ENCODE measurements around the gene METAP2.

METAP2 gene

GRCh38 chr12:95445884-95446505 lies 28.0 kb upstream of the METAP2 start:
- TF ChIP-seq SIN3A (IDR thresholded peaks at IDR 0.05; ENCODE audit: borderline replicate concordance, insufficient read depth, low read length) = no peak
- no peak for TF ChIP-seq POLR2AphosphoS5 (IDR thresholded peaks at IDR 0.05; ENCODE audit: low read depth, low read length)
- TF ChIP-seq REST (IDR thresholded peaks at IDR 0.05; ENCODE audit: insufficient read depth in 1 of 2, low read depth in 2 of 2, low read length in 2 of 2) = no peak
- TF ChIP-seq FOXP2 (optimal IDR thresholded peaks at IDR 0.05; ENCODE audit: borderline replicate concordance, extremely low read depth, extremely low read length, insufficient read depth) = no peak
- no peak for TF ChIP-seq TAF1 (IDR thresholded peaks at IDR 0.05; ENCODE audit: borderline replicate concordance, insufficient read depth, low read length)

GRCh38 chr12:95446506-95446900 lies 27.4 kb upstream of the METAP2 start:
- TF ChIP-seq REST (IDR thresholded peaks at IDR 0.05; ENCODE audit: insufficient read depth in 1 of 2, low read depth in 2 of 2, low read length in 2 of 2) = no peak
- TF ChIP-seq SIN3A (IDR thresholded peaks at IDR 0.05; ENCODE audit: borderline replicate concordance, insufficient read depth, low read length) = no peak
- TF ChIP-seq POLR2AphosphoS5 (IDR thresholded peaks at IDR 0.05; ENCODE audit: low read depth, low read length) = no peak
- no peak for TF ChIP-seq FOXP2 (optimal IDR thresholded peaks at IDR 0.05; ENCODE audit: borderline replicate concordance, extremely low read depth, extremely low read length, insufficient read depth)
- TF ChIP-seq TAF1 (IDR thresholded peaks at IDR 0.05; ENCODE audit: borderline replicate concordance, insufficient read depth, low read length) = no peak

GRCh38 chr12:95458761-95459160 lies 15.2 kb upstream of the METAP2 start:
- TF ChIP-seq REST (IDR thresholded peaks at IDR 0.05; ENCODE audit: insufficient read depth in 1 of 2, low read depth in 2 of 2, low read length in 2 of 2) (no peak), POLR2AphosphoS5 (IDR thresholded peaks at IDR 0.05; ENCODE audit: low read depth, low read length) (no peak), FOXP2 (optimal IDR thresholded peaks at IDR 0.05; ENCODE audit: borderline replicate concordance, extremely low read depth, extremely low read length, insufficient read depth) (no peak), SIN3A (IDR thresholded peaks at IDR 0.05; ENCODE audit: borderline replicate concordance, insufficient read depth, low read length) (no peak), TAF1 (IDR thresholded peaks at IDR 0.05; ENCODE audit: borderline replicate concordance, insufficient read depth, low read length) (no peak)

- TF ChIP-seq SIN3A (IDR thresholded peaks at IDR 0.05; ENCODE audit: borderline replicate concordance, insufficient read depth, low read length) = no peak
- TF ChIP-seq TAF1 (IDR thresholded peaks at IDR 0.05; ENCODE audit: borderline replicate concordance, insufficient read depth, low read length) = no peak
- TF ChIP-seq REST (IDR thresholded peaks at IDR 0.05; ENCODE audit: insufficient read depth in 1 of 2, low read depth in 2 of 2, low read length in 2 of 2) = no peak
- TF ChIP-seq FOXP2 (optimal IDR thresholded peaks at IDR 0.05; ENCODE audit: borderline replicate concordance, extremely low read depth, extremely low read length, insufficient read depth) = no peak
- no peak for TF ChIP-seq POLR2AphosphoS5 (IDR thresholded peaks at IDR 0.05; ENCODE audit: low read depth, low read length)
Observed at GRCh38 chr12:95459310-95459709, 14.6 kb upstream of the METAP2 start.
